CMK (cell line): Measurements from ENCODE around the gene MEX3B.
A peak's percentile ranks its signal among the peaks of the same experiment; 100 is the strongest.

Experiments used
- DNase-seq: peaks from one replicate; pipeline ENCODE4 v3.0.0-alpha.2; 2010; ENCODE audit warnings: low read depth

Gene MEX3B

GRCh38 chr15:82045892-82046665, at the start of gene MEX3B:
Gene MEX3B (minus strand): TSS chr15:82046018. CDS start chr15:82045705, 313 bp downstream.
- peak; percentile 97 for DNase-seq

- DNase-seq: no peak
Observed at GRCh38 chr15:82093774-82094211, 48.0 kb upstream of the MEX3B start.

- DNase-seq: no peak
Observed at GRCh38 chr15:82093325-82093724, 47.5 kb upstream of the MEX3B start.

GRCh38 chr15:82091636-82092140, 45.9 kb upstream of the MEX3B start:
- no peak for DNase-seq

GRCh38 chr15:82086243-82086995, 40.6 kb upstream of the MEX3B start:
- DNase-seq: no peak

- DNase-seq: no peak
Observed at GRCh38 chr15:82081914-82082762, 36.3 kb upstream of the MEX3B start.

GRCh38 chr15:82080774-82081173, 35.0 kb upstream of the MEX3B start:
- no peak for DNase-seq

- no peak for DNase-seq
Observed at GRCh38 chr15:82079736-82080135, 33.9 kb upstream of the MEX3B start.

GRCh38 chr15:82074610-82075009, 28.8 kb upstream of the MEX3B start:
- no peak for DNase-seq

- no peak for DNase-seq
Observed at GRCh38 chr15:82072926-82073537, 27.2 kb upstream of the MEX3B start.

GRCh38 chr15:82066455-82066854, 20.6 kb upstream of the MEX3B start:
- DNase-seq: no peak

- no peak for DNase-seq
Observed at GRCh38 chr15:82064824-82065223, 19.0 kb upstream of the MEX3B start.

GRCh38 chr15:82062479-82063454, 16.9 kb upstream of the MEX3B start:
- no peak for DNase-seq

GRCh38 chr15:82060817-82061216, 15.0 kb upstream of the MEX3B start:
- DNase-seq: no peak

- DNase-seq: no peak
Observed at GRCh38 chr15:82058517-82059204, 12.8 kb upstream of the MEX3B start.

- DNase-seq: no peak
Observed at GRCh38 chr15:82058026-82058425, 12.2 kb upstream of the MEX3B start.

GRCh38 chr15:82056958-82057823, 11.4 kb upstream of the MEX3B start:
- no peak for DNase-seq

GRCh38 chr15:82052751-82053150, 6.9 kb upstream of the MEX3B start:
- DNase-seq: no peak

- no peak for DNase-seq
Observed at GRCh38 chr15:82051664-82052063, 5.8 kb upstream of the MEX3B start.
